ENCODE measurements around the gene EEPD1.

Gene EEPD1

GRCh38 chr7:36285276-36285675 is 132.2 kb downstream of the EEPD1 start:
- ChIA-PET CTCF (interaction anchor here (1.0 kb wide), 1 partner anchor 16 kb away, joined by 3 read pairs; no protein-coding TSS in a partner anchor), POLR2A (no interaction called here)
- no peak for DNase-seq (ENCODE audit: extremely low spot score)
- TF ChIP-seq, protein P1, sequence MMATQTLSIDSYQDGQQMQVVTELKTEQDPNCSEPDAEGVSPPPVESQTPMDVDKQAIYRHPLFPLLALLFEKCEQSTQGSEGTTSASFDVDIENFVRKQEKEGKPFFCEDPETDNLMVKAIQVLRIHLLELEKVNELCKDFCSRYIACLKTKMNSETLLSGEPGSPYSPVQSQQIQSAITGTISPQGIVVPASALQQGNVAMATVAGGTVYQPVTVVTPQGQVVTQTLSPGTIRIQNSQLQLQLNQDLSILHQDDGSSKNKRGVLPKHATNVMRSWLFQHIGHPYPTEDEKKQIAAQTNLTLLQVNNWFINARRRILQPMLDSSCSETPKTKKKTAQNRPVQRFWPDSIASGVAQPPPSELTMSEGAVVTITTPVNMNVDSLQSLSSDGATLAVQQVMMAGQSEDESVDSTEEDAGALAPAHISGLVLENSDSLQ (IDR thresholded peaks at IDR 0.05), result no peak
- TF ChIP-seq SUZ12 (IDR thresholded peaks at IDR 0.05), result no peak
- no peak for TF ChIP-seq ZNF384 (IDR thresholded peaks at IDR 0.05)
- no peak for TF ChIP-seq ARNT (IDR thresholded peaks at IDR 0.05)
- no peak for TF ChIP-seq FOXA1 (IDR thresholded peaks at IDR 0.05)
- no peak for TF ChIP-seq BHLHE40 (IDR thresholded peaks at IDR 0.05; ENCODE audit: borderline replicate concordance)
- no peak for TF ChIP-seq FOXM1 (IDR thresholded peaks at IDR 0.05; ENCODE audit: borderline replicate concordance)
- no peak for TF ChIP-seq ELF4 (IDR thresholded peaks at IDR 0.05)
- TF ChIP-seq FOXK2 (IDR thresholded peaks at IDR 0.05), result no peak
- no peak for TF ChIP-seq NFRKB (IDR thresholded peaks at IDR 0.05)
- no peak for TF ChIP-seq TARDBP (IDR thresholded peaks at IDR 0.05)

- TF ChIP-seq ELF4 (IDR thresholded peaks at IDR 0.05), result no peak
- TF ChIP-seq LEF1 (IDR thresholded peaks at IDR 0.05; ENCODE audit: borderline replicate concordance), result no peak
- ChIA-PET POLR2A (no interaction called here), CTCF (no interaction called here)
Measured at GRCh38 chr7:36286226-36286625, 133.2 kb downstream of the EEPD1 start.

GRCh38 chr7:36286688-36287087 is 133.6 kb downstream of the EEPD1 start:
- TF ChIP-seq, protein P1 (IDR thresholded peaks at IDR 0.05), result peak; percentile 35; the same call in 1 of the 2 replicates
- TF ChIP-seq FOXA1 (IDR thresholded peaks at IDR 0.05), result no peak
- no peak for DNase-seq (ENCODE audit: extremely low spot score)
- ChIA-PET POLR2A (no interaction called here), CTCF (interaction anchor here (1.3 kb wide), 1 partner anchor 33 kb away, joined by 3 read pairs; no protein-coding TSS in a partner anchor)

More at GRCh38 chr7:36286226-36286625, 133.2 kb downstream of the EEPD1 start:
- DNase-seq (ENCODE audit: extremely low spot score), result no peak

- TF ChIP-seq SUZ12 (IDR thresholded peaks at IDR 0.05), result no peak
- no peak for TF ChIP-seq ELF4 (IDR thresholded peaks at IDR 0.05)
- TF ChIP-seq BHLHE40 (IDR thresholded peaks at IDR 0.05; ENCODE audit: borderline replicate concordance), result no peak
- no peak for TF ChIP-seq ARNT (IDR thresholded peaks at IDR 0.05)
- TF ChIP-seq FOXK2 (IDR thresholded peaks at IDR 0.05), result no peak
- no peak for TF ChIP-seq FOXM1 (IDR thresholded peaks at IDR 0.05; ENCODE audit: borderline replicate concordance)
- TF ChIP-seq LEF1 (IDR thresholded peaks at IDR 0.05; ENCODE audit: borderline replicate concordance), result no peak
- TF ChIP-seq CTBP1 (IDR thresholded peaks at IDR 0.05; ENCODE audit: borderline replicate concordance), result no peak
- no peak for TF ChIP-seq NFRKB (IDR thresholded peaks at IDR 0.05)
- TF ChIP-seq, protein P1 (IDR thresholded peaks at IDR 0.05), result no peak
- no peak for TF ChIP-seq TARDBP (IDR thresholded peaks at IDR 0.05)
- TF ChIP-seq ZNF384 (IDR thresholded peaks at IDR 0.05), result no peak
- no peak for TF ChIP-seq L3MBTL2 (conservative IDR thresholded peaks at IDR 0.05)
- no peak for TF ChIP-seq FOXA1 (IDR thresholded peaks at IDR 0.05)
- TF ChIP-seq HDGF (IDR thresholded peaks at IDR 0.05; ENCODE audit: borderline replicate concordance), result no peak
- TF ChIP-seq SP1 (IDR thresholded peaks at IDR 0.05), result no peak
- ChIA-PET POLR2A (no interaction called here), CTCF (interaction anchor here (0.6 to 1.3 kb wide), 3 partner anchors 9 to 159 kb away, joined by 3 read pairs; no protein-coding TSS in a partner anchor)
- DNase-seq (ENCODE audit: extremely low spot score), result no peak
Measured at GRCh38 chr7:36287371-36288241, 134.6 kb downstream of the EEPD1 start.

- no peak for DNase-seq (ENCODE audit: extremely low spot score)
- ChIA-PET CTCF (interaction anchor here (0.6 kb wide), 1 partner anchor 379 kb away, joined by 3 read pairs; no protein-coding TSS in a partner anchor), POLR2A (no interaction called here)
- TF ChIP-seq L3MBTL2 (conservative IDR thresholded peaks at IDR 0.05), result no peak
- TF ChIP-seq ZNF384 (IDR thresholded peaks at IDR 0.05), result no peak
- TF ChIP-seq ARNT (IDR thresholded peaks at IDR 0.05), result no peak
Measured at GRCh38 chr7:36288501-36288900, 135.4 kb downstream of the EEPD1 start.

GRCh38 chr7:36289833-36290661 is 137.0 kb downstream of the EEPD1 start:
- TF ChIP-seq NFRKB (IDR thresholded peaks at IDR 0.05) (no peak), ARNT (IDR thresholded peaks at IDR 0.05) (no peak), ELF4 (IDR thresholded peaks at IDR 0.05) (no peak), HDGF (IDR thresholded peaks at IDR 0.05; ENCODE audit: borderline replicate concordance) (no peak), TARDBP (IDR thresholded peaks at IDR 0.05) (no peak), CTBP1 (IDR thresholded peaks at IDR 0.05; ENCODE audit: borderline replicate concordance) (no peak), ZNF384 (IDR thresholded peaks at IDR 0.05) (no peak), BHLHE40 (IDR thresholded peaks at IDR 0.05; ENCODE audit: borderline replicate concordance) (no peak), FOXM1 (IDR thresholded peaks at IDR 0.05; ENCODE audit: borderline replicate concordance) (no peak)
- ChIA-PET CTCF (no interaction called here), POLR2A (no interaction called here)
- DNase-seq (ENCODE audit: extremely low spot score), result no peak

Measured in HEK293T (cell line).